H1 (cell line): Measurements from ENCODE around the gene MTMR2. TPM values are rescaled to one million over a fixed set of nuclear protein-coding genes. Genes with fewer than 3 reads are reported as not detected.

Experiments used
- CTCF ChIA-PET: fragments of 300-600 bp; sonication (Branson Sonifier 250); formaldehyde crosslinking; loops from one replicate; lab custom pipeline; 2021; ENCODE audit not compliant: partially characterized antibody; lab: Charles Lee
- POLR2A ChIA-PET: fragments of 300-600 bp; sonication (Branson Sonifier 250); formaldehyde crosslinking; loops from one replicate; lab custom pipeline; 2021; ENCODE audit warnings: inconsistent platforms; ENCODE audit not compliant: partially characterized antibody; lab: Charles Lee
- DNase-seq, 2 experiments: peaks; one replicate each; pipeline versions ENCODE4 v3.0.0 to v3.0.0-alpha.2; 2010 to 2022; ENCODE audit warnings: low spot score in 2 of 2, low read depth in 1 of 2, mixed read lengths in 1 of 2
- FAIRE-seq: peaks from 2 replicates; lab custom pipeline; 2011; peaks lifted over from hg19 to GRCh38; lab: Jason Lieb, UNC
- H2AFZ ChIP-seq: 2 replicates; pipeline ENCODE4 v1.8.1; 2012; ENCODE audit warnings: low read length, inconsistent platforms
- H2AK5ac ChIP-seq: 2 replicates; pipeline ENCODE4 v1.6.1; 2013; ENCODE audit warnings: low read depth, low read length
- H2BK120ac ChIP-seq: replicated peaks from 2 replicates; pipeline ENCODE3; 2013; ENCODE audit warnings: low read depth, low read length, inconsistent platforms
- H2BK12ac ChIP-seq: 2 replicates; pipeline ENCODE4 v1.6.1; 2013; ENCODE audit warnings: low read depth, low read length
- H2BK15ac ChIP-seq: 2 replicates; pipeline ENCODE4 v1.6.1; 2013; ENCODE audit warnings: low read length
- H2BK20ac ChIP-seq: 2 replicates; pipeline ENCODE4 v1.6.1; 2013; ENCODE audit warnings: low read length
- H2BK5ac ChIP-seq: 2 replicates; pipeline ENCODE4 v1.6.1; 2013; ENCODE audit warnings: low read depth, low read length
- H3K14ac ChIP-seq: 2 replicates; pipeline ENCODE4 v1.6.1; 2013; ENCODE audit warnings: inconsistent platforms; ENCODE audit not compliant: insufficient read length
- H3K18ac ChIP-seq: 2 replicates; pipeline ENCODE4 v1.6.1; 2013; ENCODE audit warnings: low read length; ENCODE audit errors: extremely low read depth
- H3K23ac ChIP-seq: 2 replicates; pipeline ENCODE4 v1.6.1; 2013; ENCODE audit warnings: inconsistent platforms; ENCODE audit not compliant: insufficient read length
- H3K23me2 ChIP-seq: 2 replicates; pipeline ENCODE4 v1.6.1; 2013; ENCODE audit warnings: low read depth, low read length
- H3K27ac ChIP-seq: 2 replicates; pipeline ENCODE4 v1.6.1; 2011; ENCODE audit warnings: low read depth, low read length, inconsistent platforms
- H3K27me3 ChIP-seq, 4 experiments: replicated peaks in 1 of 4; 1 replicate in 1 of 4; 2 replicates in 3 of 4; pipeline versions ENCODE4 v1.6.1 to v1.8.1; 2011 to 2013; ENCODE audit warnings: low read length in 3 of 4, mild to moderate bottlenecking in 3 of 4, inconsistent platforms in 2 of 4, mixed read lengths in 2 of 4, moderate library complexity in 1 of 4; ENCODE audit not compliant: control insufficient read depth in 3 of 4, insufficient read depth in 3 of 4; ENCODE audit errors: extremely low read depth in 1 of 4
- H3K36me3 ChIP-seq, 4 experiments: 2 replicates each; pipeline versions ENCODE4 v1.6.1 to v1.8.1; 2011 to 2013; ENCODE audit warnings: mild to moderate bottlenecking in 4 of 4, low read length in 3 of 4, moderate library complexity in 2 of 4, control low read depth in 1 of 4, inconsistent platforms in 1 of 4; ENCODE audit not compliant: insufficient read depth in 4 of 4, control insufficient read depth in 2 of 4
- H3K4ac ChIP-seq: replicated peaks from 2 replicates; pipeline ENCODE3; 2013; ENCODE audit warnings: low read length, low read depth, mixed read lengths, inconsistent platforms; ENCODE audit not compliant: insufficient read length
- H3K4me1 ChIP-seq, 4 experiments: replicated peaks in 1 of 4; 1 replicate in 1 of 4; 2 replicates in 3 of 4; pipeline versions ENCODE4 v1.6.1 to v1.8.1; 2011 to 2013; ENCODE audit warnings: low read length in 3 of 4, inconsistent platforms in 2 of 4, mixed read lengths in 1 of 4; ENCODE audit not compliant: insufficient read depth in 4 of 4, control insufficient read depth in 3 of 4
- H3K4me2 ChIP-seq, 2 experiments: 2 replicates each; pipeline versions ENCODE4 v1.6.1 to v1.8.1; 2011 to 2013; ENCODE audit warnings: low read depth in 2 of 2, low read length in 2 of 2, control low read depth in 1 of 2, inconsistent platforms in 1 of 2, mild to moderate bottlenecking in 1 of 2; ENCODE audit not compliant: insufficient read depth in 1 of 2
- H3K4me3 ChIP-seq, 4 experiments: fragments of 200-600, 300-600 bp in 1 of 4; sonication (generic), shearing (Covaris generic), sonication (Bioruptor Twin) in 1 of 4; 2 replicates each; pipeline versions ENCODE4 v1.5.1 to v1.8.1; 2011 to 2016; ENCODE audit warnings: low read length in 4 of 4, low read depth in 3 of 4, control low read depth in 2 of 4, inconsistent platforms in 2 of 4, mild to moderate bottlenecking in 2 of 4, mixed read lengths in 1 of 4, moderate library complexity in 1 of 4; ENCODE audit not compliant: insufficient read depth in 2 of 4; ENCODE audit errors: extremely low read depth in 1 of 4
- H3K56ac ChIP-seq: replicated peaks from 2 replicates; pipeline ENCODE3; 2013; ENCODE audit warnings: low read depth, mild to moderate bottlenecking, mixed read lengths, low read length, inconsistent platforms; ENCODE audit not compliant: insufficient read length
- H3K79me1 ChIP-seq: 2 replicates; pipeline ENCODE4 v1.6.1; 2013; ENCODE audit warnings: low read depth, low read length, control low read depth
- H3K79me2 ChIP-seq, 2 experiments: 2 replicates each; pipeline versions ENCODE4 v1.6.1 to v1.8.1; 2012 to 2013; ENCODE audit warnings: low read length in 2 of 2, mild to moderate bottlenecking in 2 of 2, inconsistent platforms in 1 of 2; ENCODE audit not compliant: insufficient read depth in 2 of 2, control insufficient read depth in 1 of 2
- H3K9ac ChIP-seq, 4 experiments: replicated peaks in 1 of 4; 1 replicate in 1 of 4; 2 replicates in 3 of 4; pipeline versions ENCODE4 v1.6.1 to v1.8.1; 2011 to 2013; ENCODE audit warnings: low read depth in 3 of 4, low read length in 3 of 4, control low read depth in 2 of 4, mild to moderate bottlenecking in 2 of 4, moderate library complexity in 2 of 4, inconsistent platforms in 1 of 4; ENCODE audit errors: extremely low read depth in 1 of 4
- H3K9me3 ChIP-seq, 2 experiments: 2 replicates each; pipeline versions ENCODE4 v1.6.1 to v1.8.1; 2012 to 2013; ENCODE audit warnings: mild to moderate bottlenecking in 2 of 2, moderate library complexity in 2 of 2, control low read depth in 1 of 2, inconsistent platforms in 1 of 2, low read depth in 1 of 2, low read length in 1 of 2, mixed read lengths in 1 of 2; ENCODE audit not compliant: insufficient read depth in 2 of 2
- H4K20me1 ChIP-seq, 2 experiments: replicated peaks in 1 of 2; 2 replicates each; pipeline versions ENCODE3 to v1.8.1; 2011 to 2013; ENCODE audit warnings: inconsistent platforms in 2 of 2, low read length in 2 of 2, mild to moderate bottlenecking in 1 of 2; ENCODE audit not compliant: insufficient read depth in 2 of 2, control insufficient read depth in 1 of 2
- H4K5ac ChIP-seq: 2 replicates; pipeline ENCODE4 v1.6.1; 2013; ENCODE audit warnings: low read length, low read depth, mixed read lengths, inconsistent platforms; ENCODE audit not compliant: insufficient read length
- H4K8ac ChIP-seq: 2 replicates; pipeline ENCODE4 v1.8.0; 2013; ENCODE audit warnings: mild to moderate bottlenecking, moderate library complexity, low read length, inconsistent platforms; ENCODE audit not compliant: insufficient read depth; ENCODE audit errors: extremely low read depth
- H4K91ac ChIP-seq: replicated peaks from 2 replicates; pipeline ENCODE3; 2013; ENCODE audit warnings: low read length, mixed read lengths, inconsistent platforms; ENCODE audit not compliant: insufficient read length
- BCL11A ChIP-seq, 2 experiments: IDR thresholded peaks; one replicate each; pipeline ENCODE4 v1.6.1; 2011; ENCODE audit warnings: low read depth in 2 of 2, low read length in 2 of 2, mild to moderate bottlenecking in 2 of 2
- E2F6 ChIP-seq: IDR thresholded peaks from 2 replicates; pipeline ENCODE4 v1.6.1; 2012; ENCODE audit warnings: inconsistent platforms
- EGR1 ChIP-seq: IDR thresholded peaks from 2 replicates; pipeline ENCODE4 v1.6.1; 2011; ENCODE audit warnings: low read depth, low read length, borderline replicate concordance
- EP300 ChIP-seq, 2 experiments: IDR thresholded peaks; 1 replicate in 1 of 2; 2 replicates in 1 of 2; pipeline ENCODE4 v1.6.1; 2011 to 2012; ENCODE audit warnings: low read depth in 2 of 2, low read length in 2 of 2, mild to moderate bottlenecking in 2 of 2, borderline replicate concordance in 1 of 2, inconsistent platforms in 1 of 2, moderate library complexity in 1 of 2
- GTF2F1 ChIP-seq: IDR thresholded peaks from 2 replicates; pipeline ENCODE4 v1.6.1; 2012; ENCODE audit warnings: low read depth, low read length, improper control_type of control experiment, borderline replicate concordance
- HDAC2 ChIP-seq, 2 experiments: fragments of 300-600 bp in 1 of 2; sonication (generic) in 1 of 2; IDR thresholded peaks; 2 replicates each; pipeline ENCODE4 v1.6.1; 2011 to 2012; ENCODE audit warnings: low read depth in 2 of 2, low read length in 2 of 2, mild to moderate bottlenecking in 2 of 2, moderate library complexity in 2 of 2, borderline replicate concordance in 1 of 2, inconsistent platforms in 1 of 2
- PHF8 ChIP-seq: fragments of 200-600 bp; sonication (generic); conservative IDR thresholded peaks from 2 replicates; pipeline ENCODE4 v1.7.1; 2012; ENCODE audit warnings: low read depth, mild to moderate bottlenecking, inconsistent platforms, low read length, moderate library complexity
- POLR2AphosphoS5 ChIP-seq: IDR thresholded peaks from 2 replicates; pipeline ENCODE4 v1.6.1; 2011; ENCODE audit warnings: low read depth, low read length
- POU5F1 ChIP-seq: IDR thresholded peaks from 2 replicates; pipeline ENCODE4 v1.6.1; 2011; ENCODE audit warnings: low read depth, mild to moderate bottlenecking, low read length, moderate library complexity
- RBBP5 ChIP-seq: IDR thresholded peaks from 2 replicates; pipeline ENCODE4 v1.7.1; 2012; ENCODE audit warnings: low read depth, mild to moderate bottlenecking, inconsistent platforms, low read length, moderate library complexity, borderline replicate concordance
- SIN3A ChIP-seq, 2 experiments: IDR thresholded peaks in 1 of 2; conservative IDR thresholded peaks in 1 of 2; 2 replicates each; pipeline ENCODE4 v1.6.1; 2011 to 2012; ENCODE audit warnings: low read length in 2 of 2, improper control_type of control experiment in 1 of 2, low read depth in 1 of 2, mild to moderate bottlenecking in 1 of 2
- SP4 ChIP-seq: IDR thresholded peaks from 2 replicates; pipeline ENCODE4 v1.6.1; 2012; ENCODE audit warnings: low read length, inconsistent platforms
- TAF7 ChIP-seq: optimal IDR thresholded peaks from 2 replicates; pipeline ENCODE3; 2011; ENCODE audit warnings: low read depth, mild to moderate bottlenecking, inconsistent platforms, low read length, moderate library complexity, borderline replicate concordance
- WGBS, 2 experiments: shearing (Covaris generic) in 1 of 2; methylation state at CpG; one replicate each; pipeline versions ENCODE4 v1.1.6 to v1.1.7; 2013 to 2015; ENCODE audit warnings: low lambda C conversion rate in 2 of 2, mixed read lengths in 2 of 2, inconsistent platforms in 1 of 2, low coverage in 1 of 2, missing lambda C conversion rate in 1 of 2; ENCODE audit not compliant: insufficient replicate concordance in 2 of 2, insufficient coverage in 1 of 2, insufficient read length in 1 of 2; ENCODE audit errors: extremely low coverage in 1 of 2, missing lambda C conversion rate in 1 of 2; 5-methylcytosine and 5-hydroxymethylcytosine counted together
- polyA plus RNA-seq, 7 experiments: library from polyadenylated mRNA; depleted of rRNA in 3 of 7; stranded (reverse) in 5 of 7; unstranded in 2 of 7; fragments of >200 nt in 5 of 7; fragments of 200-250 nt in 2 of 7; gene quantifications; 1 replicate in 5 of 7; 2 replicates in 1 of 7; 4 replicates in 1 of 7; pipeline versions ENCODE4 v1.2.1 to v1.2.3, GENCODE V29; 2011 to 2013; ENCODE audit warnings: missing spikeins in 2 of 7, mixed read lengths in 2 of 7
- total RNA-seq: library from RNA; stranded (reverse); fragmentation: NEBNext Ultra II Directional; extraction: Animal tissue kit (Norgen Biotek cat#: 25700); gene quantifications from 2 replicates; pipeline ENCODE4 v1.2.1, GENCODE V29; 2021

MTMR2 gene
- total and polyA plus RNA-seq, 2 of the 8 experiments (the other 6 are each of a cell fraction or from before 2014, with no cell fraction given): 16.7 to 52.9 TPM

DNA sequence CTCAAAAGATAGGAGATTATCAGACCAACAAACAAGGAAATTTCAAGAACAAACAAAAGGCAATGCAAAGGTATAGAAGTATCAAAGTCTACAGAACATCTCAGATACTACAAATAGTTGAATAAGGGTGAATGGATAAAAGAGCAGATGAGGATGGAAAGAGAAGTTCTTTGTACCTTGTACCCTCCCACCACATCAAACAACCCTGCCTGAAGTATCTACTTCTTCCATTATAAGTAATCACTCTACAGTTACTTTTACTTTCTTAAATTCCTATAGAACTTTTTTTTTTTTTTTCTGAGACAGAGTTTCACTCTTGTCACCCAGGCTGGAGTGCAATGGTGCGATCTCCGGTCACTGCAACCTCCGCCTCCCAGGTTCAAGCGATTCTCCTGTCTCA is 35.1 kb downstream of the MTMR2 start:
- Histone ChIP-seq H3K9me3 (no peaks in the 10 kb centered on the region), H2BK12ac (no peak overlapping the region), H3K4ac (no peak overlapping the region), H3K18ac (no peak overlapping the region), H3K79me1 (no peaks in the 10 kb centered on the region; the same call in 1 of the 2 replicates), H3K27me3 (no peaks in the 10 kb centered on the region; a peak in 1 of 7 replicates), H2BK20ac (no peak overlapping the region), H3K4me1 (no peaks in the 10 kb centered on the region), H4K5ac (no peak overlapping the region), H2AFZ (no peak overlapping the region), H2AK5ac (no peak overlapping the region), H4K91ac (no peak overlapping the region), H4K8ac (no peak overlapping the region), H3K4me3 (no peak overlapping the region), H3K14ac (no peak overlapping the region), H3K4me2 (no peak overlapping the region), H2BK15ac (no peak overlapping the region), H3K27ac (no peak overlapping the region), H4K20me1 (no peaks in the 10 kb centered on the region), H3K23ac (no peak overlapping the region), H3K56ac (no peak overlapping the region), H3K9ac (no peak overlapping the region), H3K79me2 (peaks cover 0 to 5% of the 10 kb centered on the region in 2 experiments; a peak in 1 of 4 replicates), H3K23me2 (no peaks in the 10 kb centered on the region; the same call in 1 of the 2 replicates), H2BK120ac (no peak overlapping the region), H2BK5ac (no peak overlapping the region), H3K36me3 (peaks cover 0 to 12% (median 0%) of the 10 kb centered on the region in 4 experiments; a peak in 2 of 8 replicates)
- CTCF ChIA-PET: interaction anchor here (0.8 kb wide), 1 partner anchor 180 kb away, joined by 3 read pairs; no protein-coding TSS in a partner anchor
- POLR2A ChIA-PET: no interaction called here
- FAIRE-seq: no peak
- no peak for DNase-seq
- TF ChIP-seq SP4 (no peak), PHF8 (no peak), BCL11A (IDR thresholded peaks at IDR 0.05; ENCODE audit: low read depth in 2 of 2, low read length in 2 of 2) (no peak), TAF7 (no peak), GTF2F1 (no peak), EGR1 (no peak), POU5F1 (no peak), EP300 (IDR thresholded peaks at IDR 0.05; ENCODE audit: borderline replicate concordance in 1 of 2, low read depth in 2 of 2, low read length in 2 of 2) (no peak), E2F6 (no peak), HDAC2 (IDR thresholded peaks at IDR 0.05; ENCODE audit: borderline replicate concordance in 1 of 2, low read depth in 2 of 2, low read length in 2 of 2) (no peak), POLR2AphosphoS5 (no peak), SIN3A (conservative IDR thresholded peaks at IDR 0.05 in 1 of 2, IDR thresholded peaks at IDR 0.05 in 1 of 2; ENCODE audit: low read depth in 1 of 2, low read length in 2 of 2) (no peak), RBBP5 (no peak)
- 88% methylated on average over 4 of the region's 4 CpGs; no CpG with 5 or more reads in 1 of the 2 experiments for WGBS, 2 experiments
